ENCODE results near the gene FOXJ1. TPM values are rescaled to one million over a fixed set of nuclear protein-coding genes. Genes with fewer than 3 reads are reported as not detected.

FOXJ1 gene
- total and polyA plus RNA-seq, 9 donors: 0.23 to 168 (median 5.8) TPM; not detected in 2

GRCh38 chr17:76179496-76180467 is 38.7 kb upstream of the FOXJ1 start:
- no peaks in the 10 kb centered on the region for H3K4me1 ChIP-seq (ENCODE audit: insufficient read depth)
- no peaks in the 10 kb centered on the region for H3K27me3 ChIP-seq
- no peak overlapping the region for H3K27ac ChIP-seq
- intact Hi-C loops (cut with DNase I): loop anchor here in 3 of 4 donors (5.0 to 10.0 kb wide), 3 partner anchors 55 to 95 kb away; no protein-coding TSS in a partner anchor
- H3K9me3 ChIP-seq: no peaks in the 10 kb centered on the region
- TF ChIP-seq EP300 (IDR thresholded peaks at IDR 0.05) (no peak), CTCF (IDR thresholded peaks at IDR 0.05) (no peak), POLR2A (IDR thresholded peaks at IDR 0.05) (no peak)
- H3K4me3 ChIP-seq: no peak overlapping the region
- WGBS, 3 donors: 67 to 73% (median 68%) methylated on average over 6 of the region's 6 CpGs
- no peaks in the 10 kb centered on the region for H3K36me3 ChIP-seq
- DNase-seq: no peak

GRCh38 chr17:76178124-76178523 is 37.1 kb upstream of the FOXJ1 start:
- 92 to 97% (median 96%) methylated on average over 10 of the region's 10 CpGs for WGBS, 3 donors
- intact Hi-C loops (cut with DNase I): no loop called here
- H3K4me3 ChIP-seq: no peak overlapping the region
- DNase-seq: no peak
- no peak overlapping the region for H3K27ac ChIP-seq
- H3K9me3 ChIP-seq: no peaks in the 10 kb centered on the region
- H3K4me1 ChIP-seq (ENCODE audit: insufficient read depth): no peaks in the 10 kb centered on the region
- no peaks in the 10 kb centered on the region for H3K36me3 ChIP-seq
- TF ChIP-seq EP300 (IDR thresholded peaks at IDR 0.05) (no peak), POLR2A (IDR thresholded peaks at IDR 0.05) (no peak), CTCF (IDR thresholded peaks at IDR 0.05) (no peak)
- H3K27me3 ChIP-seq: no peaks in the 10 kb centered on the region

- WGBS, 3 donors: 90 to 93% (median 92%) methylated on average over 32 to 34 of the region's 34 CpGs
- Histone ChIP-seq H3K27ac (no peak overlapping the region), H3K9me3 (no peaks in the 10 kb centered on the region), H3K4me3 (no peak overlapping the region), H3K36me3 (no peaks in the 10 kb centered on the region), H3K27me3 (no peaks in the 10 kb centered on the region), H3K4me1 (ENCODE audit: insufficient read depth) (no peaks in the 10 kb centered on the region)
- TF ChIP-seq CTCF (IDR thresholded peaks at IDR 0.05) (no peak), POLR2A (IDR thresholded peaks at IDR 0.05) (no peak), EP300 (IDR thresholded peaks at IDR 0.05) (no peak)
- no peak for DNase-seq
- intact Hi-C loops (cut with DNase I): no loop called here
These were observed 35.9 kb upstream of the FOXJ1 start for GRCh38 chr17:76176701-76177574.

- no peaks in the 10 kb centered on the region for H3K27me3 ChIP-seq
- WGBS, 3 donors: 48 to 53% (median 53%) methylated on average over 9 of the region's 9 CpGs
- no peak overlapping the region for H3K27ac ChIP-seq
- no peaks in the 10 kb centered on the region for H3K9me3 ChIP-seq
- TF ChIP-seq CTCF (IDR thresholded peaks at IDR 0.05) (no peak), EP300 (IDR thresholded peaks at IDR 0.05) (no peak), POLR2A (IDR thresholded peaks at IDR 0.05) (no peak)
- H3K36me3 ChIP-seq: no peaks in the 10 kb centered on the region
- H3K4me1 ChIP-seq (ENCODE audit: insufficient read depth): no peaks in the 10 kb centered on the region
- intact Hi-C loops (cut with DNase I): no loop called here
- no peak overlapping the region for H3K4me3 ChIP-seq
- DNase-seq: no peak
These were observed 33.0 kb upstream of the FOXJ1 start for GRCh38 chr17:76174037-76174436.

Data from ovary (tissue), 9 donors.